Heart left ventricle (tissue), 13 donors: Measurements from ENCODE around the gene RFX2.

Experiments
- CTCF ChIP-seq, 12 donors: fragments of 200-600 bp; sonication (generic) in 4 of 12; IDR thresholded peaks; one replicate each; pipeline versions ENCODE4 v1.5.0 to v1.8.0; 2018 to 2022; ENCODE audit warnings: antibody characterized with exemption in 12 of 12, mild to moderate bottlenecking in 5 of 12
- POLR2A ChIP-seq, 2 donors: fragments of 450-650 bp; IDR thresholded peaks; one replicate each; pipeline ENCODE4 v1.6.1; 2017; ENCODE audit warnings: antibody characterized with exemption in 2 of 2, mild to moderate bottlenecking in 2 of 2, moderate library complexity in 2 of 2
- donor health status: ischemic (EF 13 %, LVEDD 7.1; RV severe dilation, severe dysfunction).
- donor health status: DM: no; HTN: yes; CAD: no.
- donor health status: DM: no; HTN: no; CAD: no.
- donor health status: ischemic (EF 25% LVEDD 6.9; RV normal size, moderate dysfunction).
- donor health status: ischemic (EF 25% LVEDD 5.7; RV mildly dilated, moderate dysfunction).
- donor health status: ischemic (EF 35%, LVEDD 5.7; RV mildly dilated, moderate dysfunction).
- donor health status: nonischemic (EF 11% LVEDD 7.7; RV severe dilation, severe dysfunction).
- donor health status: DM: yes; HTN: yes; CAD: no.
- donor health status: PGD.
- donor health status: ischemic (EF 29% LVEDD 5.4; RV normal size, mild dysfunction).
- donor health status: nonischemic (EF 23%, LVEDD 6.1; RV moderate dilation, normal function).

- TF ChIP-seq CTCF (IDR thresholded peaks at IDR 0.05) (no peak), POLR2A (IDR thresholded peaks at IDR 0.05) (no peak)
Observed at GRCh38 chr19:5959260-5960004, 150.9 kb downstream of the RFX2 start.
